MG63 (cell line): ENCODE measurements around the gene STAT4. TPM values are rescaled to one million over a fixed set of nuclear protein-coding genes. Genes with fewer than 3 reads are reported as not detected.
"Not testable (repeated sequence)": the region's sequence is repeated elsewhere in the genome, so short reads cannot be mapped to it uniquely, and the experiment has no call there.

Experiments
- DNase-seq: peaks from one replicate; pipeline ENCODE4 v3.0.0-alpha.2; 2020
- H3K27me3 ChIP-seq: fragments of 250-450 bp; sonication (Bioruptor Pico); 2 replicates; pipeline ENCODE4 v1.5.1; 2020; ENCODE audit warnings: mild to moderate bottlenecking, moderate library complexity
- H3K36me3 ChIP-seq: fragments of 250-450 bp; sonication (Bioruptor Pico); 2 replicates; pipeline ENCODE4 v1.5.1; 2020; ENCODE audit warnings: mild to moderate bottlenecking, moderate library complexity
- H3K4me3 ChIP-seq: fragments of 250-450 bp; sonication (Bioruptor Pico); 2 replicates; pipeline ENCODE4 v1.5.1; 2020; ENCODE audit warnings: mild to moderate bottlenecking, moderate library complexity
- H3K9me3 ChIP-seq: fragments of 250-450 bp; sonication (Bioruptor Pico); 2 replicates; pipeline ENCODE4 v1.5.1; 2020; ENCODE audit warnings: mild to moderate bottlenecking, moderate library complexity
- total RNA-seq: library from RNA; depleted of rRNA; stranded (reverse); fragments of >200 nt; shearing (Covaris generic); gene quantifications from 2 replicates; pipeline ENCODE4 v1.2.3, GENCODE V29; 2014; ENCODE audit warnings: low replicate concordance

STAT4 gene
- total RNA-seq, 1 experiment from 2014 or later: 1.1 TPM

- H3K27me3 ChIP-seq: no peaks in the 10 kb centered on the region
- no peaks in the 10 kb centered on the region for H3K9me3 ChIP-seq
- DNase-seq: no peak
- no peak overlapping the region for H3K4me3 ChIP-seq
- peaks cover 82% of the 10 kb centered on the region for H3K36me3 ChIP-seq
Measured at GRCh38 chr2:191009541-191010374, 141.0 kb downstream of the STAT4 start.

GRCh38 chr2:191008286-191008685 lies 142.5 kb downstream of the STAT4 start:
- H3K27me3 ChIP-seq: no peaks in the 10 kb centered on the region
- no peak for DNase-seq
- H3K9me3 ChIP-seq: no peaks in the 10 kb centered on the region
- no peak overlapping the region for H3K4me3 ChIP-seq
- peaks cover 97% of the 10 kb centered on the region for H3K36me3 ChIP-seq

DNA sequence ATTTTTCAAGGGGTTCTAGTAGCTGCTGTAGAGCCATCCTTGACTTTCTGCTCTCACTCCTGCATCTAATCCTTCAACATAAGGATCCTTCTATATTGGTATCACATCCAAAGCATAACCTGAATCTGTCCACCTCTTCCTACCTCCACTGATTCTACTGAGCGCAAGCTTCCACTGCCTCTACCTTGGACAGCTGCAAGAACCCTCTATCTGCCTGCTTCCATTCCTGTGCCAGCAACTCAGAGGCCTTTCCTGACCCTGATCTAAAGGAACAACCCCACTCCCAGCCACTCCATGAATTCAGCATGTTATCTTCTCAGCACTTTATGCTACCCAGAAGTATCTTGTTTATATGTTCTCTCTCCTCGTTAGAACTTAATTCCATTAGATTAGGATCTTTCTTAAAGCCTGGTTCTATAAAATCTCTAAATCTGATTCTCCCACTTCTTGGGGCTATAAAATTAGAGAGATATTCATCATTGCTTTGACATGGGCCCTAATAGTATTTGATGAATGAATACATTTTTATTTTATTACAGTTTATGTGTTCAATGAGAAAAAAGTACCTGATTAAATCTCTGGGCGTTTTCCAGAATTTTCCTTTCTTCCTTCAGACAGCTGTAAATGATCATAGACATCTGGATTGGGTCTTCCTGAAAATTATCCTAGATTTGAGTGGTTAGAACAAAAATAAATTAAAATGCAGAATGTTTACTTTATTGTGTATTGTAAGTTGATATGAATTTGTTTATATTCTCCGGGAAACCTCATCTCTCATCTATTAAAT lies 143.6 kb downstream of the STAT4 start:
- no peak for DNase-seq
- no peaks in the 10 kb centered on the region for H3K9me3 ChIP-seq
- no peaks in the 10 kb centered on the region for H3K27me3 ChIP-seq
- H3K4me3 ChIP-seq: no peak overlapping the region
- H3K36me3 ChIP-seq: peaks cover 99% of the 10 kb centered on the region

DNA sequence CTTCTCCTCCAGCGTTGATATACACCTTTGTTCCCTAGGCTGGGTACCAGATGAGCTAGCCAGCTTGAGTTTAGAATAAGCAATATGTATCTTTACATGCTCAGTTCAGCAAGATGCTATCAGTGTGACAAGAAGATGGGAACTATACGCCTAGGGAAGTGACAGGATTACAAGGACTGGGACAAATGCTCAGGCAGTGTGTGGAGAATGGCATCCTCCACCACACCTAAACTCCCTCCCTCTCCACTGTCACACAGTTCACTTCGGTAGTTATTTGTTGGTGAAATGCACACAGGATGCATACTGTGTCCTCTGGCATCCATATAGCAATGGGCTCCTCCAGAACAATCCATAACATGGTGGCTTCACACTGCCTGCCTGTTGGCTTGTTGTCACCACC lies 144.5 kb downstream of the STAT4 start:
- no peaks in the 10 kb centered on the region for H3K9me3 ChIP-seq
- H3K36me3 ChIP-seq: peaks cover 100% of the 10 kb centered on the region
- no peaks in the 10 kb centered on the region for H3K27me3 ChIP-seq
- no peak for DNase-seq
- H3K4me3 ChIP-seq: no peak overlapping the region

DNA sequence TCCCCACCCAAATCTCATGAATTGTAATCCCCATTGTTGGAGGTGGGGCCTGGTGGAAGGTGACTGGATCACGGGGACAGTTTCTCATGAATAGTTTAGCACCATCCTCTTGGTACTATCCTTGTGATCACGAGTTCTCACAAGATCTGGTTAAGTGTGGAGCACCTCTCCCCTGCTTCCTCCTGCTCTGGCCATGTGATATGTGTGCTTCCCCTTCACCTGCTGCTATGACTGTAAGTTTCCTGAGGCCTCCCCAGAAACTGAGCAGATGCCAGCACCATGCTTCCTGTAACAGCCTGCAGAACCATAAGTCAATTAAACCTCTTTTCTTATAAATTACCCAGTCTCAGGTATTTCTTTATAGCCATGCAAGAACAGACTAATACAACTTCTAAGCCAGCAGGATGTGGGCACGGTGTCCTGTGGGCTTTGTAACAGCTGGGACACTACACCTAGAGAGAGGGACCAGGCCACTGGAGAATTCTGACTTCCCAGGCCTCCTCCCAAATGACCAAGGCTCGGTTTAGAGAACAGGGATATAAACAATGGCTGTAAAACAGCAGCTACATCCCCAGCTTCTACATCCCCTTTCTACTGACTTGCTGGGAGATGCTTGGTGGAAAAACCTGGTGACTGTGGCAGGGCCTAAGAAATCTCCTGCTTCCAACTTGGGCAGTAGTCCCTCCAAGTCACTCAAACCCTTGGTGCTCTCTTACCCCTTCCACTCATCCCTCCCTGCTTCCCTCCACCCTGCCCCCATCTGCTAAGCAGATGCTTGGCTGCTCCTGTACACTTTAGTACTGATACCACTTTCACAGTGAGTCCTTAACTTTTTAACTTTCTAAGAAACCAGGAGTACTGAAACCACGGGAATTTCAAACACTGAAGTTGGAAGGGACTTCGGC lies 147.1 kb downstream of the STAT4 start:
- Histone ChIP-seq H3K4me3 (no peak overlapping the region), H3K9me3 (no peaks in the 10 kb centered on the region), H3K27me3 (no peaks in the 10 kb centered on the region), H3K36me3 (peaks cover 100% of the 10 kb centered on the region)
- no peak for DNase-seq

- Histone ChIP-seq H3K27me3 (no peaks in the 10 kb centered on the region), H3K36me3 (peaks cover 98% of the 10 kb centered on the region), H3K4me3 (no peak overlapping the region), H3K9me3 (no peaks in the 10 kb centered on the region)
- no peak for DNase-seq
Measured at GRCh38 chr2:191001624-191002023, 149.2 kb downstream of the STAT4 start.

GRCh38 chr2:191001032-191001431 lies 149.8 kb downstream of the STAT4 start:
- no peaks in the 10 kb centered on the region for H3K9me3 ChIP-seq
- no peaks in the 10 kb centered on the region for H3K27me3 ChIP-seq
- peaks cover 98% of the 10 kb centered on the region for H3K36me3 ChIP-seq
- DNase-seq: no peak
- H3K4me3 ChIP-seq: no peak overlapping the region

GRCh38 chr2:190999949-191000665 lies 150.7 kb downstream of the STAT4 start:
- no peak for DNase-seq
- H3K36me3 ChIP-seq: peaks cover 98% of the 10 kb centered on the region
- no peaks in the 10 kb centered on the region for H3K9me3 ChIP-seq
- no peaks in the 10 kb centered on the region for H3K27me3 ChIP-seq
- H3K4me3 ChIP-seq: no peak overlapping the region

DNA sequence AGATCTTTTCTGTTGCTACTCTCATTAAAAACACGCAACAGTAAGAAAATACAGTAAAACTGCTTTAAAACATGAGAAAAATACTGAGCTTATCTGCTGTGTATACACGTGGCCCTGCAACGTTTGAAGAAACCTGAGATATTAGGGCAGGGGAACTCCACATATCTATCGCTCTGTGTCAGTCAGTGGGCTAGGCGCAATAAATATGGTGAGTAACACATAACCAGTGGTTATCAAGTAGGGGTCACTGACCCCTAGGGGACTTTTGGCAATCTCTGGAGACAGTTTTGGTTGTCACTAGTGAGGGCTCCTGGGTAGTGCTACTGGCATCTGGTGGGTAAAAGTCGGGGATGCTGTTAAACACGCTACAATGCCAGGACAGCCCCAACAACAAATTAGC lies 151.7 kb downstream of the STAT4 start:
- Histone ChIP-seq H3K36me3 (peaks cover 95% of the 10 kb centered on the region), H3K4me3 (no peak overlapping the region), H3K9me3 (no peaks in the 10 kb centered on the region), H3K27me3 (no peaks in the 10 kb centered on the region)
- no peak for DNase-seq

- no peaks in the 10 kb centered on the region for H3K9me3 ChIP-seq
- H3K27me3 ChIP-seq: no peaks in the 10 kb centered on the region
- no peak for DNase-seq
- H3K36me3 ChIP-seq: peaks cover 93% of the 10 kb centered on the region
- no peak overlapping the region for H3K4me3 ChIP-seq
Measured at GRCh38 chr2:190997526-190998113, 153.2 kb downstream of the STAT4 start.

DNA sequence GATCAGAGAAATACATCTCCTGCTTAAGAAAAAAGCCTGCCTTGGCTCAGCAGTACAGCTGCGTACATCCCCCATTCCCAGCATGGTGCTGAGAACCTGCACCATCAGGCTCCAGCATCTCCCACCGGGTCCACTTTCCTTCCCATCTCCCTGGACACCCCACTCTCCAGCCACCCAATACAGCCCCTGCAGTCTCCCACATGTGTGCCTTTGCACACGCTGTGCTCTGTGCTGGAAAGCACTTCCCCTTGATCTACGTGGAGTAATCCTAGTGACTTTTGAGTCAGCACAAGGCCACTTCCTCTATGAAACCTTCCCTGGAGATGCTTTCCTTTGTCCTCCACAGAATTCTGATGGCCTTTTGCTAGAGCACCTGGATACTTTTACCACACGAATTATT lies 153.8 kb downstream of the STAT4 start:
- Histone ChIP-seq H3K36me3 (peaks cover 87% of the 10 kb centered on the region), H3K9me3 (no peaks in the 10 kb centered on the region), H3K4me3 (no peak overlapping the region), H3K27me3 (no peaks in the 10 kb centered on the region)
- no peak for DNase-seq

GRCh38 chr2:190996338-190996946 lies 154.4 kb downstream of the STAT4 start:
- Histone ChIP-seq H3K36me3 (peaks cover 84% of the 10 kb centered on the region), H3K4me3 (no peak overlapping the region), H3K9me3 (no peaks in the 10 kb centered on the region), H3K27me3 (no peaks in the 10 kb centered on the region)
- peak; percentile 18 for DNase-seq

- not testable (repeated sequence) for DNase-seq, H3K9me3 ChIP-seq, H3K4me3 ChIP-seq, H3K27me3 ChIP-seq
- H3K36me3 ChIP-seq: peaks cover 84% of the 10 kb centered on the region
Measured at GRCh38 chr2:190995315-190995714, 155.5 kb downstream of the STAT4 start.

- no peak for DNase-seq
- H3K36me3 ChIP-seq: peaks cover 84% of the 10 kb centered on the region
- H3K4me3 ChIP-seq: no peak overlapping the region
- no peaks in the 10 kb centered on the region for H3K9me3 ChIP-seq
- H3K27me3 ChIP-seq: no peaks in the 10 kb centered on the region
Measured at GRCh38 chr2:190994148-190994547, 156.6 kb downstream of the STAT4 start.

DNA sequence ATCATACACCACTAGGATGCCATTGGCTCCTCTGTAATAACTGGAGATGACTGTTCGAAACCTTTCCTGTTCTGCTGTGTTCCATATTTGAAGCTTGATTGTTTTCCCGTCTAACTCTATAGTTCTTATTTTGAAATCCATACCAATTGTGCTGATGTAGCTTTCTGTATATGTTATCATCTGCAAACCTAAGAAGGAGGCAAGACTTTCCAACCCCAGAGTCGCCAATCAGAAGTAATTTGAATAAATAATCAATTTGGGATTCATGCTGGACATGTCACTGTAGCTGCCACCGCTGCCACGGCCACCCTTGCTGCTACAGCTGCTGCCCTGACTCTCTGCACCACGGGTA lies 157.5 kb downstream of the STAT4 start:
- Histone ChIP-seq H3K27me3 (no peaks in the 10 kb centered on the region), H3K36me3 (peaks cover 85% of the 10 kb centered on the region), H3K9me3 (no peaks in the 10 kb centered on the region), H3K4me3 (no peak overlapping the region)
- no peak for DNase-seq

GRCh38 chr2:190990132-190990531 lies 160.7 kb downstream of the STAT4 start:
- no peak overlapping the region for H3K4me3 ChIP-seq
- no peak for DNase-seq
- H3K9me3 ChIP-seq: no peaks in the 10 kb centered on the region
- H3K36me3 ChIP-seq: peaks cover 83% of the 10 kb centered on the region
- H3K27me3 ChIP-seq: no peaks in the 10 kb centered on the region
